ENCODE data around the gene MAN1A2.
"Not testable (repeated sequence)": the region's sequence is repeated elsewhere in the genome, so short reads cannot be mapped to it uniquely, and the experiment has no call there.

Gene MAN1A2

DNA sequence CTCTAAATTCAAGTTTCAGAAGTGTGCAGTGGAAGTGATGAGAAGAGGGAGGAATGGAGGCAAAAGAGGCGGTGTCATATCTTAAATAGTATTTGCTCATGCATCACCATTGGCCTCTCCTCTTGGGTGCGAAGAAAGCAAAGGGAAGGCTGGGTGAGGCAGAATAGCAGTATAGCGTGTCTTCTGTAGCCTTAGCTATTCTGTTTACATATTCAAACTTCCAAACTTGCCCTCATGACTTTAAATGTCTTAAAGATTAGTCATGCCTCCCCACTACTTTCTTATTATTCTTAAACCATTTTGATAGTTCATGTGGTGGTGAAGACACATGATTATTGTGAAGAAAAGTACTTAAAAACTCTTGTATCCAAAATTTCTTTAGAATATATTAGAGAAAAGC is 134.0 kb downstream of the MAN1A2 start:
- no peak for DNase-seq

- DNase-seq = no peak
These were observed 144.0 kb downstream of the MAN1A2 start for GRCh38 chr1:117511273-117511672.

- peak; percentile 20 to 56 (median 47) for DNase-seq
These were observed 145.6 kb downstream of the MAN1A2 start for GRCh38 chr1:117512728-117513321.

GRCh38 chr1:117523111-117523510 is 155.9 kb downstream of the MAN1A2 start:
- no peak for DNase-seq

GRCh38 chr1:117527074-117527473 is 159.8 kb downstream of the MAN1A2 start:
- no peak for DNase-seq

DNA sequence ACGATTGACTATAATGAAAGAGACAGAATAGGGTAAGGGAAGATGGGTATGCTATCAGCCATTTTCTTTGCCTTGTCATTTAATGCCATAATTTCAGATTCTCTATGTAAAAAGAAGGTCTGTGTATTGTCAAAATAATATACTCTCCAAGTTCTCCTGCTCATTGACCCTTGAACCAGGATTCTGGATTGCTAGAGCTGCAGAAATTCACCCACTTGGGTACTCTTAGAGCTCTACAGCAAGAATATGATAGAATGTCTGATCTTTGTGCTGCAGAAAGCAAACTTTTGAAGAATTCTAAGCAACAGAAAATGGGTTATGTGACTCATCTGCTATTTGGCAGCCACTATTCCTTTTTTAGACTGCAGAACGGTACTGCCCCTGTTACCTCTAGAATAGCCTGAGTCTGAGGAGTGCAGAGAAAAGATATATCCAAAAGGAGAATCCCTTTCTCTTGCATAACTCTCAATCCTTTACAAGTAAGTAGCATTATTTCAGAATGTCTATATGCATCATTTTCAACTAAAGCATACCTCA is 160.4 kb downstream of the MAN1A2 start:
- no peak for DNase-seq

- DNase-seq = no peak
These were observed 162.4 kb downstream of the MAN1A2 start for GRCh38 chr1:117529683-117530082.

- DNase-seq = no peak
These were observed 164.0 kb downstream of the MAN1A2 start for GRCh38 chr1:117531222-117531621.

GRCh38 chr1:117534995-117535467 is 167.8 kb downstream of the MAN1A2 start:
- peak; percentile 77 to 82 (median 81) for DNase-seq

GRCh38 chr1:117535821-117536220 is 168.6 kb downstream of the MAN1A2 start:
- DNase-seq = no peak

DNA sequence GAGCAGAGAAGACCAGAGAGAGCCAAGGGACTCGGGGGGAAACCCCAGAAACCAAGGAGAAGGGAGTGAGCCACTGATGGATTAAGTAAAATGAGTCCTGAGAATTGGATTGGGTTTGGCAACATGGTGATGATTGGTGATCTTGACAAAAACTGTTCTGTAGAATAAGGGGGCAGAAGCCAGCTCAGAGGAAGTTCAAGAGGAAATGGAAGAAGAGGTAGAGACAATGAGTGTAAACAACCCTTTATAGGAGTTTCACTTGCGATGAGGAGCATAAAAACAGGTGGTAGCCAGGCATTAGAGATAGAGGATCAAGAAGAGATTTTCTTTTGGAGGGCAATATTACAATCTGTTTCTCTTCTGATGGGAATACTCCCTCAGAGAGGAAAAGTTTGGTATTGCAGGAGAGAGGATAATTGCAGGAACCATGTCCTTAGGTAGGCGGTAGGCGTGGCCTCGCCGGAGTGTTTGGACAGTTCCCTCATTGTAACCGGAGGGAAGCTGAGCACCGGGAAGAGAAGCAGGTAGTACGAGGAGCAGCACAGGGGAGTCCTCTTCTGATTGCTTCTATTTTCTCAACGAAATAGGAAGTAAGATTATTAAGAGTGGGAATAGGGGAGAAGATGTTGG is 170.2 kb downstream of the MAN1A2 start:
- peak; percentile 7 to 22 (median 19) for DNase-seq

GRCh38 chr1:117540532-117540931 is 173.3 kb downstream of the MAN1A2 start:
- DNase-seq = no peak

DNA sequence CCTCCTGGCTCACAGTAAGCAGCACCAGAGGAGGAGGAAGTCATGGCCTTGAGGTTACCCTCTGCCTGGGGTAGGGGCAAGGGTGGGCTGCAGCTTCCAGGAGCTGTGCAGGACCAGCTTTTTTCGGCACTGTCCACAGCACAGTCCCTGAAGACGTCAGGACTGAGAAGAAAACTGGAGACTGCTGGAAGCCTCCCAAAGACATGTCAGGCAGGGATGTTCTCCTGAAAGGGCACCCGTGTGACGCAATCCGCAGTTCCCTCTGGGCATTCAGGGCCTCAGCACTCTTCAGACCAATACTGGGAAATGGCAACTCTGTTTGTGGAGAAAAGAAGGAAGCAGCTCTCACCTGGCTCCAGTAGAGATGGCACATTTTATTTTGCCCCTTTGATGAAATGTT is 173.8 kb downstream of the MAN1A2 start:
- DNase-seq = peak in 1 of 3 donors; percentile 2

DNA sequence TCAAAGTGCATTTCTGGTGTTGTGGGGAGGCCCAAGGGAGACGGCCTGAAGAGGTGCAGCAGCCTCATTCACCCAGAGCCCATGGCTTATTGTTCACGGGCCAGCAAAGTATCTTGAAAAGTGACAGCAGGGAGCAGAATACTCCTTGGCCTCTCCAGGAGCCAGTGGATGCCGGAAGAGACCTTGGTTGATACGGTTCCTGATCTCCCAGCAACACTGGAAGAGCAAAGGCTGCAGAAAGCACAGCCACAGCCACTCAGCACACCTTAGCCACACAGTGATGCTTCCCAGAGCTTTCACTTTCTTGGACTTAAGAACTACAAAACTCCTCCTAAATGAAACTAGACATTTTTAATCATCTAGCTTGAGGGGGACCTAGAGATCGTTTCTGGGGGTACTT is 174.3 kb downstream of the MAN1A2 start:
- no peak for DNase-seq

GRCh38 chr1:117544509-117545109 is 177.4 kb downstream of the MAN1A2 start:
- DNase-seq = no peak

DNA sequence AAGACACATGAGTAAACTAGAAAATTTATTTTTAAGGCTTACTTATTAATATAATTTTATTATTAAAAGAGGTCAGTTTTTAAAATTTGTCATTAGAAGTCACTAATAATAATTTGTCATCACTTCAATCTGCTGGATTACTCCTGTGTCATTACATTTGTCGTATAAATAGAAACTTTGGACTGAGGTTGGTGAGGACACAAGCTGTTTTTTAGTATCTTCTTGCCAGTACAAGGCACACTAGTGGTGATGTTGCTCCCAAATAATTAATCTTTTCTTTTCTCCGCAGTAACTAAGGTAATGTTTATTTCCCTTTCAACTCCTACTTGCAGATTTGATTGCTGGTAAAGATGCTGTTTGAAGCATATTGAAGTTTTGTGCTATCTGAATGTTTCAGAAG is 179.2 kb downstream of the MAN1A2 start:
- no peak for DNase-seq

DNA sequence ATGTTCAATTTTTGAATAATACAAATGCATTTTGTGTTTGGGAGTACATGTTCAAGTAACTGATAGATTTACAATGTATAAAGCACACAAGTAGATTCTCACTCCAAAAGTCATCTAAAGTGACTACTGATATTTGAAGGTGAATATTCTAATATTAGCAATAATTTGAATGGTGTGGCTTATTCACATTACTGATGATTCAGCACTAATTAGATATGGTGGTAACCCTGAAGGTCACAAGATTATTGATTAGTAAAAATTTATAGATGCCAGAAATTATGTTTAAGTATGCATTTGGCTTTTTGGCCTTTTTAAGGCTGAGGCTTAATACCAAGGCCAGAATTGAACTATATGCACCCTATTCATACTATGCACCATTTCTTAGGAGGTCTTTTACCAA is 186.2 kb downstream of the MAN1A2 start:
- DNase-seq = no peak

DNA sequence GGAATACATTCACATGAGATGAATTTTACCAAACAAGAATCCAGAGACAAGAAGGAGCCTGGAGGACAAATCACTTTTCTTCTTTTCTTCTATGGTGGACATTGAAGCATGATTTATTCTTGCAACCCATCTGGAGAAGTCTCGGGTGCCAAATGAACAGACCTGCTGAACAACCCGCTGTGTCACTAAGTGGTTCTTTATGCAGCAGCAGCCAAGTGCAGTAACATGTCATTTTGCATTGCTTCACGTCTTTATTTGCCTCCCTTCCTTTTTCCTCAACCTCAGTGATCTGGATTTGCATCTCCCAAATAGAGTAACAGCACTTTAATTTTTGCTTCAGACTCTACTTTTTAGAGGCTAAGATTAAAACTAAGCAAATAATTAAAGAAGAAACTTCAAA is 188.6 kb downstream of the MAN1A2 start:
- DNase-seq = no peak

DNA sequence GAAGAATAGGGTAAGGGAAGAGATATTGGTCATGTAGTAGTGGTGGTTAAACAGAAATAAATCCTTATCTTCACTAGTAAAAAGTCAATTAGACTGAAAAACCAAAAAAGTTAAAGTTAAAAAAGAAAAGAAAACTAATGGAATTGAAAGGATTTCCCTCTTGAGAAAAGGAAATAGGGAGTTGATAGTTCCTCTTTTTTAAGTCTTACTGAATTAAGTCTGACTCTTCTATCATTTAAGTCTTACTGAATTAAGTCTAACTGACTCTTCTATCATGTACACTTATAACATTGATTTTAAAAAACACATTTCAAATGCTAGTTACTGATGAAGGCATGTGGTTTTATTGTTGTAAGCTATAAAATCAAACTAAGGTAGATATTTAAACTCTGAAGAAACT is 189.1 kb downstream of the MAN1A2 start:
- peak in 2 of 3 donors; percentile 36 to 50 for DNase-seq

DNA sequence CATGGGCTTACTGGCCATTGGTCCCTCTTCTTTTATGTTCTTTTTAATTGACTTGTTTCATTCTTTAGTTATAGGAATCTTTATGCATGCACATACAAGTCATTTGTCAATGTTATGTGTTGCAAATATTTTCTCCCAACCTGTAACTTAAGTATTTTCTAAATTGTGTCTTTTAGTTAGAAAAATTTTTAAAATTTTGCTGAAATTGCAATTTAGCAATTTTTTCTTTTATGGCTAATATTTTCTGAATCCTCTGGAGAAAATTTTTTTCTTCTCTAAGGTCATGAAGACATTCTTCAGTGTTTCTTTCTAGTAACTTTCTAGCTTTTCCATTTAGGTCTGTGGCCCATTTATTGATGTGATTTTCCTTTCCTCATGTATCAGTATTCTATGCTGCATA is 189.7 kb downstream of the MAN1A2 start:
- no peak for DNase-seq

DNA sequence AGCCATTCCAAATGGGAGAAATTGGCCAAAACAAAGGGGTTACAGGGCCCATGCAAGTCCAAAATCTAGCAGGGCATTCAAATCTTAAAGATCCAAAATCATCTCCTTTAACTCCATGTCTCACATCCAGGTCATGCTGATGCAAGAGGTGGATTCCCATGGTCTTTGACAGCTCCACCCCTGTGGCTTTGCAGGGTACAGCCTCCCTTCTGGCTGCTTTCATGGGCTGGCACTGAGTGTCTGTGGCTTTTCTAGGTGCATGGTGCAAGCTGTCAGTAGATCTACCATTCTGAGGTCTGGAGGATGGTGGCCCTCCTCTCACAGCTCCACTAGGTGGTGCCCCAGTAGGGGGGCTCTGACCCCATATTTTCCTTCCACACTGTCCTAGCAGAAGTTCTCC is 191.2 kb downstream of the MAN1A2 start:
- DNase-seq = not testable (repeated sequence)

DNA sequence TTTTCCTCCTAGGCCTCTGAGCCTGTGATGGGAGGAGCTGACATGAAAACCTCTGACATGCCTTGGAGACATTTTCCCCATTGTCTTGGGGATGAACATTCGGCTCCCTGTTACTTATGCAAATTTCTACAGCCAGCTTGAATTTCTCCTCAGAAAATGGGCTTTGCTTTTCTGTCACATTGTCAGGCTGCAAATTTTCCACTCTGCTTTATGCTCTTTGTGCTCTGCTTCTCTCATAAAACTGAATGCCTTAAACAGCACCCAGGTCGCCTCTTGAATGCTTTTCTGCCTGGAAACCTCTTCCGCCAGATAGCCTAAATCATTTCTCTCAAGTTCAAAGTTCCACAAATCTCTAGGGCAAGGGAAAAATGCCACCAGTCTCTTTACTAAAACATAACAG is 191.9 kb downstream of the MAN1A2 start:
- DNase-seq = no peak

GRCh38 chr1:117559985-117560384 is 192.7 kb downstream of the MAN1A2 start:
- no peak for DNase-seq

DNA sequence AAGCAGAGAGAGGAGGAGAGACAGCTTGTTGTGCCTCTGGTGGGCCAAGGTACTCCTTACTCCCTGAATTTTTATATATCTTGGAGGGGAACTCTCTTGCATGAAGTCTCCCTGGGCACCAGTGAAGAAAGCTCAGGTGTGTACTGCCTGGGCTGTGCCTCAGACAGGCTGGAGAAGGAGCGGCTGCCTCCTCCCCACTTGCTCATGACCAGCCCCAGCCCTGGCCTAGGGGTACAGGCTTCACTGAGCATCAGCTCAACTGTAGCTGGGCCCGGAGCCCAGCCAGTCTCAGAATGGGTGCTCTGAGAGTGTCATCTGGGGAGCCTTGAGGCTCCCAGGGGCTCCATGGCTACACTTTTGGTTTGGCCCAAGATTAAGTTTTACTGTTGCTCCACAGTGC is 193.8 kb downstream of the MAN1A2 start:
- no peak for DNase-seq

All from suppressor macrophage treated with lipopolysaccharide for 1 hour (primary cell).